ENCODE data around the gene WDR77. TPM values are rescaled to one million over a fixed set of nuclear protein-coding genes. Genes with fewer than 3 reads are reported as not detected.
A peak's percentile ranks its signal among the peaks of the same experiment; 100 is the strongest.

WDR77 gene
- 13.6 TPM for total RNA-seq

GRCh38 chr1:111448918-111449702 is at the start of gene WDR77, which contains the start of gene ATP5PB:
WDR77 (minus strand) TSS chr1:111449256; CDS start chr1:111449169, 87 bp downstream.
ATP5PB (plus strand) TSS chr1:111449464; CDS start chr1:111449542, 78 bp downstream.
- peak; percentile 98 for DNase-seq

- DNase-seq, result no peak
Measured at GRCh38 chr1:111497592-111497991, 48.5 kb upstream of the WDR77 start.

GRCh38 chr1:111496398-111496797 is 47.3 kb upstream of the WDR77 start:
- DNase-seq, result no peak

GRCh38 chr1:111491070-111491469 is 42.0 kb upstream of the WDR77 start:
- no peak for DNase-seq

GRCh38 chr1:111490220-111490619 is 41.2 kb upstream of the WDR77 start:
- DNase-seq, result no peak

GRCh38 chr1:111489604-111490003 is 40.5 kb upstream of the WDR77 start:
- DNase-seq, result no peak

GRCh38 chr1:111488669-111489068 is 39.6 kb upstream of the WDR77 start:
- no peak for DNase-seq

- DNase-seq, result no peak
Measured at GRCh38 chr1:111487133-111487532, 38.1 kb upstream of the WDR77 start.

- no peak for DNase-seq
Measured at GRCh38 chr1:111486431-111486830, 37.4 kb upstream of the WDR77 start.

GRCh38 chr1:111484391-111485026 is 35.5 kb upstream of the WDR77 start:
- no peak for DNase-seq

- DNase-seq, result no peak
Measured at GRCh38 chr1:111483876-111484275, 34.8 kb upstream of the WDR77 start.

GRCh38 chr1:111483166-111483565 is 34.1 kb upstream of the WDR77 start:
- no peak for DNase-seq

- peak; percentile 11 for DNase-seq
Measured at GRCh38 chr1:111481387-111482221, 32.5 kb upstream of the WDR77 start.

- no peak for DNase-seq
Measured at GRCh38 chr1:111480674-111481073, 31.6 kb upstream of the WDR77 start.

GRCh38 chr1:111476761-111477309 is 27.8 kb upstream of the WDR77 start:
- DNase-seq, result no peak

- DNase-seq, result no peak
Measured at GRCh38 chr1:111476214-111476613, 27.2 kb upstream of the WDR77 start.

GRCh38 chr1:111475701-111476100 is 26.6 kb upstream of the WDR77 start:
- DNase-seq, result no peak

GRCh38 chr1:111474521-111474920 is 25.5 kb upstream of the WDR77 start:
- DNase-seq, result no peak

- no peak for DNase-seq
Measured at GRCh38 chr1:111474106-111474505, 25.1 kb upstream of the WDR77 start.

- DNase-seq, result no peak
Measured at GRCh38 chr1:111471538-111471937, 22.5 kb upstream of the WDR77 start.

GRCh38 chr1:111471012-111471411 is 22.0 kb upstream of the WDR77 start:
- no peak for DNase-seq

- no peak for DNase-seq
Measured at GRCh38 chr1:111470596-111470995, 21.5 kb upstream of the WDR77 start.

- no peak for DNase-seq
Measured at GRCh38 chr1:111469539-111469938, 20.5 kb upstream of the WDR77 start.

All from skin of body (tissue), 2 donors.